Measurements from ENCODE around the gene STARD9.
"Not testable (repeated sequence)": the region's sequence is repeated elsewhere in the genome, so short reads cannot be mapped to it uniquely, and the experiment has no call there.

Gene STARD9

DNA sequence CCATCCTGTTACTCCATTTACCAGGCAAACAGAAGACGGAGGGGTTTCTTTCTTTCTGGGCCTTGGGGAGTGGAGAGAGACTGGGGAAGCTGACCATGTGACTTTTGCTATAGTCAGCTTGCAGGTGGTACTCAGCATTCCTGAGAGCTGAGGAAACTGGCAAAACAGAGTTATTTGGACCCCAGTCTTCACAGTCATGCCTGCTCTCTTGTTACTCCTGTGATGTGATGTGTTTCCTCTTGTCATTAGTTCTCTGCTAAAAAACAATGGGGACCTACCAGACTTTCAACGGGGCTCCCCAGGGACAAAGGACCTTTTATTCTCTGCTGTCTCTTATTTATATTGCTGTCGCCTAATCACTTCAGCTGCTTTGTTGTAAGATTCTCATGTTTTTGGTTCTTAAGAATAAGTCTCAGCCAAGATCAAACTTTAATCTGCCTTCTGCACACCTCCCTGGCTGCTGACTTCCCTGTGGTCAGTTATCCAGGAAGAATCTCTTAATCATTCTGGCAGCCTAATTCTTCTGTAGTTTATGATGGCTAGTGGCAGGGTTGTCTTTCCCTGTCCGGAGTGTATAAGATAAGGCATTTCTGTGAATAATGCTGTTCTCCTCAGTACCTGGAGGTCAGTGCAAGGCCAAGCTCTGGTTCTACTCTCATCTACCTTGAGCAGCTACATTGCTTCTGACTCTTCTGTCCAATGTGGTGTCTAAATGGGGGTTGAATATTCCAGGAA, 8.8 kb downstream of the STARD9 start:
- FAIRE-seq (no peak), DNase-seq (ENCODE audit: insufficient read length, low spot score) (no peak)

DNA sequence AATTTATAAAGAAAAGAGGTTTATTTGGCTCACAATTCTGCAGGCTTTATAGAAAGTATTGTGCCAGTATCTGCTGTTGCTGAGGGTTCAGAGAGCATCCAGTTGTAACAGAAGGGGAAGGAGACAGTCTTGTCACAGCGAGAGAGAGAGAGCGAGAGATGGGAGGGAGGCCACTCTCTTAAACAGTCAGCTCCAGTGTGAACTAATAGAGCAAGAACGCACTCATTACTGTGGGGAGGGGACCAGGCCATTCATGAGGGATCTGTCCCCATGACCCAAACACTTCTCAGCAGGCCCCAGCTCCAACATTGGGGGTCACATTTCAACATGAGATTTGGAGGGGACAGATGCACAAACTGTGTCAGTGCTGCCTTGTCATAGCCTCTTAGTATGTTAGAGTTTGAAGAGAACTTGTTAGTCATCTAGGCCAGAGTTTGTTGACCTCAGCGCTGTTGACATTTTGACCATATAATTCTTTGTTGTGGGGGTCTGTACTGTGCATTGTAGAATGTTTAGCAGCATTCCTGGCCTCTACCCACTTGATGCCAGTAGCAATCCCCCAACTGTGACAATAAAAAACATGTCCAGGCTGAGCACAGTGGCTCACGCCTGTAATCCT, 15.3 kb downstream of the STARD9 start:
- no peak for FAIRE-seq

DNA sequence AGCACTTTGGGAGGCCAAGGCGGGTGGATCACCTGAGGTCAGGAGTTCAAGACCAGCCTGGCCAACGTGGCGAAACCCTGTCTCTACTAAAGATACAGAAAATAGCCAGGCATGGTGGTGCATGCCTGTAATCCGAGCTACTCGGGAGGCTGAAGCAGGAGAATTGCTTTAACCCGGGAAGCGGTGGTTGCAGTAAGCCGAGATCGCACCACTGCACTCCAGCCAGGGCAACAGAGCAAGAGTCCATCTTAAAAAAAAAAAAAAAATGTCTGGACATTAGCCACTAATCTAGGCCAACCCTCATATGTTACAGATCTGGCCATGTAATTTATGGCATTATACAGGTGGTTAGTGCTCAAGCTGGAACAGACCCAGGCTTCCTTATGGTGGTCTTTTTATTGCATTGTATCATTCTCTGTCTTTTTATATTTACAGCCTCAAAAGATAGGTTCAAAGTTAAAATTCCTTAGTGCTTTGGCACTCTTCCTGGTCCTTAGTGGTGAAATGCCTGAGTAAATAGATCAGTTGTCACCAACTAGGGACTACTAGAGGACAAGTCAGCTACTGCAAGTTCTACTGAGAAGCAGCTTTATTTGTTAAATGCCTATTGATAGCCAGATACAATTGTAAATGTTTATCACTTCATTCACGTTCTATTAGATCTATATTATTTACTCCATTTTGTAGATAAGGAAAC, 16.0 kb downstream of the STARD9 start:
- FAIRE-seq (no peak), DNase-seq (ENCODE audit: insufficient read length, low spot score) (no peak)

More for the DNA sequence above, 15.3 kb downstream of the STARD9 start:
- no peak for DNase-seq (ENCODE audit: insufficient read length, low spot score)

DNA sequence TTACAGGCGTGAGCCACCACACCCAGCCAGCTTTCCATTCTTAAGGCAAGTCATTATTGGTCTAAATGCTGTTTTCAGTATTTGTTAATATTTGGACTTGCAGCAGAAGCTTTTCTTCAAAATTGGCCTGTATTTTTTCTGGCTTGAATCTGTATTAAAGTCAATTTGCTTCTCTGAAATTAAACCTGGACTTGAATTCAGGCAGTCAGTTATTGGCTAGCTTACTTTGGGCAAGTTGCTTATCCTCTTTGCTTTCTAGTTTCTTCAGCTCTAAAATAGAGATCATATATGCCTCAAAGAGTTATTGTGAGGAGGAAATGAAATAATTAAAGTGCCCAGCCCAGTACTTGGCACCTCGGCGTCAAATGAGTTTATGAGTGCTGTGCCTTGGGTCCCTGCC, 17.3 kb downstream of the STARD9 start:
- FAIRE-seq (no peak), DNase-seq (ENCODE audit: insufficient read length, low spot score) (no peak)

DNA sequence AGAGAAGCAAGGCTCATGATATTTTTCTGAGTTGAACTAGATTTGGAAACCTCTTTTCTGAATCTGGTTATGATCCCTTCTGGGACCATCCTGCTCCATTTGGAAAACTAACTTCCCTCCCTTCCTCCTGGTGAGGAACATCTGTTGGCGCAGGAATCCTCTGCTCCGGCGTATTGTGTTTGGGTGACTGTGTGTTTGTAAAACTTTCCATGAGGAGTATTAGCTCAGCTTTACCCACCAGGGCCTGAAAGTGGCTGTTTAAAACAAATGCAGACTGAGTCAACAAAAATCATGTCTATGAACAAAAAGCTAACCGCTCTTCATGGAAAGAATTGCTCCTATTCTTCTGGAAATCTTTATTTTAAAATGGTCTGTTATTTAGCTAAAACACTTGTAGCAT, 17.7 kb downstream of the STARD9 start:
- FAIRE-seq, result no peak
- no peak for DNase-seq (ENCODE audit: insufficient read length, low spot score)

DNA sequence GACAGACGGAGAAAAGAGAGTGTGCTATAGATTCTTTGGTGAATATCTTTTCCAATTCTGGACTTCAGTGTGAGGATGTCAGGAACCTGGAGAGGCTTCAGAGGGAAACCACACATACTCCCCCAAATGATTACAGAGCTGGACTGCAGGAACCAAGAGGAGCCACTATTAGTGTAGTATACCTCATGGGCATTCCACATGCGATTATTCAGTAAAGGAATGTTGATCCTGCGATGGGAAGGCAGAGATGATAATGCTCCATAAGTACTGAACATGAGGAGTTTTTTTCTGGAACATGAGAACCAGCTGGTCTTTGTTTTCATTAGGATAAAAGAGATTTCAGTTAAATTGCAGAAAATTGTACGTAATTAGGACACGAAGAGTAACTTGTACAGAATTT, 18.7 kb downstream of the STARD9 start:
- no peak for DNase-seq (ENCODE audit: insufficient read length, low spot score)
- FAIRE-seq, result no peak

DNA sequence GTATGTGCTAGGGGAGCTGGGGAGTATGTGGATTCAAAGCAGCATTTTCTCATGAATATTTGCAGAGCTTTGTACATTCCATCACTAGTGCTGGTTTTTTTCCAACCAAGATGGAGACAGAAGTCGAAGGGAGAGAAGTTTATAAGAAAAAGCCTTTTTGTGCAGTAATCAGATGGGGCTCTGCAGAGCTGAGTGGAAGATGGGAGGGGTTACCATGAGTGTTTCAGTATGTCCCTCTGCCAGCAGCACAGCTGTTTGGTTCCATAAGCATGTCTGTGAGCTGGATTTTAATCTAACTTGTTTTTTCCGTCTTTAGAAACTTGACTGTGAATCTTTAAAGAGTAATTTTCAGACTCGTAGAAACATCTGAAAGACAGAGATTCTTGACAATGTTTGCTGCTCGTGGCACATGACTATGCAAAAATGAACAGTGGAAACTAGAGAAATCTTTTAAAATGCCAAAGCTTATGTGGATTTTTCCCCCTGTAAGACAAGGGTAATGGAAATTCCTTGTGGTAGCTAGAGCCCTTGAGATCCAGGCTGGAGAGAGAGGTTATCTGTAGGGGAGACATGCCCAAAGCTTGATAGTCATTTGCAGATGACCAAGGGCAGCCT, 20.3 kb downstream of the STARD9 start:
- FAIRE-seq (no peak), DNase-seq (ENCODE audit: insufficient read length, low spot score) (no peak)

DNA sequence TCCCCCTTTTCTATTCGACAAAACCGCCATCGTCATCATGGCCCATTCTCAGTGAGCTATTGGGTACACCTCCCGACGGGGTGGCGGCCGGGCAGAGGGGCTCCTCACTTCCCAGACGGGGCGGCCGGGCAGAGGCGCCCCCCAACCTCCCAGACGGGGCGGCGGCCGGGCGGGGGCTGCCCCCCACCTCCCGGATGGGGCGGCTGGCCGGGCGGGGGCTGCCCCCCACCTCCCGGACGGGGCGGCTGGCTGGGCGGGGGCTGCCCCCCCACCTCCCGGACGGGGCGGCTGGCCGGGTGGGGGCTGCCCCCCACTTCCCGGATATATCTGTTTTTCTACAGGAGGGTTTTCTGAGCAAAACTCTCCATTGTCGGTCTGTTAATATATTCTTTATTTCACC, 25.9 kb downstream of the STARD9 start:
- FAIRE-seq; DNase-seq (ENCODE audit: insufficient read length, low spot score): not testable (repeated sequence)

DNA sequence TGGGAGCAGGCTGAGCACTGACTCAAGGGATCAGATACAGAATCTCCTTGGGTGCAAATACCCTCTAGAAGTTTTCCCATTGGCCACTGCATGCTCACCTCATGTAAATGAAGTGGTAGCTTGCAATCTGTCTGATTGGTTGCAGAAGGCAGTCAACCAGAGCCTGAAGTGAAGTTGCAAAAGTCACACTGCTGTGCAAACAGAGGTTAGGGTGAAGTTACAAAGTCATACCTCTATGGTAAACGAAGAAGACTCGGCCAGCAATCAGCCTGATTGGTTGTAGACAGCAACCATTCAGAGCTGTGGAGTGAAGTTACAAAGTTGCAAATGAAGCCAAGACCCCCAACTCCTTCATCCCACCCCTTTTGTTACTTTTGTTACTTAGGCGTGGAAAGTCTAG, 27.1 kb downstream of the STARD9 start:
- no peak for FAIRE-seq
- DNase-seq (ENCODE audit: insufficient read length, low spot score), result no peak

DNA sequence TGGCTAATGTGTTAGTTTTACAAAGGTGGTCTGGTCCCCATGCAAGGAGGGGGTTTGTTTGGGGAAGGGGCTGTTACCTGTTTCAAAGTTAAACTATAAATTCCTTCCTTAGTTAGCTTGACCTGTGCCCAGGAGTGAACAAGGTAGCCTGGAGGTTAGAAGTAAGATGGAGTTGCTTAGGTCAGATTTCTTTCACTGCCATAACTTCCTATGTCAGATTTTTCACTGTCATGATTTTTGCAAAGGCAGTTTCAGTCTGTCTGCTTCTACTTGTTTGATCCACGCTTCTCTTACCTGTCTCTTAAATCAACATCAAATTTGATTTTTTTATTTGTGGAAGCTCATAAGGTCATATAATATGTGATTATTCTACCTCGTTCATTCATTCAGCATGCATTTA, 28.6 kb downstream of the STARD9 start:
- FAIRE-seq (peak; percentile 52), DNase-seq (ENCODE audit: insufficient read length, low spot score) (no peak)

DNA sequence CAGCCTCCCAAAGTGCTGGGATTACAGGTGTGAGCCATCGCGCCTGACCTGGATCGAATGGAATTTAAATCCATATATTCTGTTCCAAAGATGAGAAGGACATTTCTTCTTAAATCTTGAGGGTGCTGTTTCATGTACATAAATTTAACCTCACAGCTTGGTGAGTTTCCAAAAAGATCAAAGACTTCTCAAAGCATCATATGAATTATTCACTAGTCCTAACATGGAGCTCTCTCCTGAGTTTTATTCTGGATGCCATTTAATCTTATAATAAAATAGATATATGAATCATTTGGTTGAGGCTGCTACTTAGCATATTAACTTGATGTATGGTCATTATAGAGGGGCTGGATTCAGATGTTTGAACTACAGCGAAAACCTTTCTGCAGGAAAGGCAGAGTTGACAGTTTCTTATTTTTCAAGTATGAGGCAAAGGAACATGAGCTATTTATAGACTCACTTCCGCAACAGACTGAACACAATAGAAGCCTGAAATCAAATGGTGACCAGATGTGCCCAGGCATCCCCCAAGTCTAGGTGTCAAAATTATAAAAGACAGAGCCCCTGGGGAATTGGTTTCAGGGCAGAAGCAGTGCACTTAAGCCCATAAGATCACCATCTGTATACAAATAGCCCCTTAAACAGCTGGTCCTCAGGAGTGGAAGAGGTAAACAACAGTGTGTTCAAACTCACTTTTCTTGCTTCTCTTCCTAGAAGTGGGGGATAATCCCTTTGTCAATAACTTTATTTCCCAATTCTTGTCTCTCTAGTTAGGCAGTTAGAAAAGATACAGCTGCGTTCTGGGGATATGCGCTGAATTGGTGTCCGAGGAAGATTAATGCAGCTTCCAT, 29.7 kb downstream of the STARD9 start:
- FAIRE-seq, result peak; percentile 85
- no peak for DNase-seq (ENCODE audit: insufficient read length, low spot score)

DNA sequence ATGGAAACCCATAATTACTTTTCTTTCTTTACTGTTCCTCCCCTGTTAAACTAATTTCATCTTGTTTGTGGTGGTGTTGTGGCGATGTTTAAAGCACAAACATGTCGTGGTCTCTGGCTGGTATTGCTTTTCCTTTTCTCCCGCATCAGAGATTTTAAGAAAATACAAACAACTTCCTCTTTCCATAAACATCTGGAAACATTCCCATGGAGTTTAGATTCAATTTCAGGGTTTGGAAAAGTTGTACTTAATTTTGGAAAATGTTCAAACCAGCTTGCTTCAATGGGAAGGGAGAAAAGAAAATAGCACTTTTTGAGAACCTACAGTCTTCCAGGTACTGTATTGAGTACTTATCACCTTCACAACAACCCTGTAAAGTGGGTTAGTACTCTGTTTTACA, 30.4 kb downstream of the STARD9 start:
- DNase-seq (ENCODE audit: insufficient read length, low spot score), result no peak
- FAIRE-seq, result peak; percentile 57

DNA sequence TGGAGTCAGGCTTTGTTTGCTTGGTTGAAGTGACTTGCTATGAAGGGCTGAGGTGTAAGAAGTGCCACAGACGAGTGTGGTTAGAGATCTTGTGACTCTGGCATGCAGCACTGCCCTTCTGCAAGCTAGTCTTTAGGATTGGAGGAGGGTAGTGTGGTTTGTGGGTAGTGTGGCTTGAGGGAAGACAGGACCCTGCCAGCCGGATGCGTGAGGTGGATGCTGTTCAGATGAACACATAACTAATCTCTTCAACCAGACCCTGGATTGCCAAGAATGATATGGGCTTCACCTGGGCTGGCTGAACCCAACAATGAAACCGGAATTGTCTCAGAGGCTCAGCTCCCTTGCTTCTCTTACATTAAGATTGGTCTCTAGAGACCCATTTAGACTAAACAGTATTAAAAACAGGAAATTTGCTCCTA, 32.7 kb downstream of the STARD9 start:
- FAIRE-seq (peak; percentile 95), DNase-seq (ENCODE audit: insufficient read length, low spot score) (no peak)

DNA sequence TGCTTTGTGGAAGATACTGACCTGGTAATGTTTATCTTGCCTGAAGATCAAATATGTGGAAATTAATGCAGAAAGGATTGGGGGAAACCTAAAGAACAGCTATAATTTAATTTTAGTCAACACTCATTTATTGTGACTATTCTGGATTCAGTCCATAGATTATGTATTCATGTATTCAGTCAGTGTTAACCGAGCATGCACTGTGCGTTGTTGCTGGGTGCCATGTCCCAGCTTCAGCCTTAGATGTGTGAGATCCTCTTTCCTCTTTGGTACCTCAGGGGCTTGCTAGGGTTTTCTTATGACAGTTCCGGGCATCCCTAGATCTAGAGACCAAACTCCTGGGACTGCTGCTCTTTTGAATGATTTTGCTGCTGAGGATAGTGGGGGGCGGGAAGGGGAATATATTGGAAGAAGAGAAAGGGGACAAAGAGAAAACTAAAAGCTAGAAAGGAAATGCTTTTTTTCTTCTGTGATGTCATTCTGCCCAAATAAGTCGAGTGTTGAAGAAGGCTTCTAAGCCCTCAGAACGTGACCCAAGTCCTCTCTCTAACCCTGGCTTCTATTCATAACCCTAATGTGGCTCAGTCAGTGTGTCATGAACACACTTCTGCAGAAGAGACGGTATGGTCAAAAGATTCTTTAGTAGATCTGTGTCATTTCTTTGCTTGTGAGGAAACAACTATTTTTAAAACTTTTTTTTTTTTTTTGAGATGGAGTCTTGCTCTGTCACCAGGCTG, 33.5 kb downstream of the STARD9 start:
- no peak for FAIRE-seq

DNA sequence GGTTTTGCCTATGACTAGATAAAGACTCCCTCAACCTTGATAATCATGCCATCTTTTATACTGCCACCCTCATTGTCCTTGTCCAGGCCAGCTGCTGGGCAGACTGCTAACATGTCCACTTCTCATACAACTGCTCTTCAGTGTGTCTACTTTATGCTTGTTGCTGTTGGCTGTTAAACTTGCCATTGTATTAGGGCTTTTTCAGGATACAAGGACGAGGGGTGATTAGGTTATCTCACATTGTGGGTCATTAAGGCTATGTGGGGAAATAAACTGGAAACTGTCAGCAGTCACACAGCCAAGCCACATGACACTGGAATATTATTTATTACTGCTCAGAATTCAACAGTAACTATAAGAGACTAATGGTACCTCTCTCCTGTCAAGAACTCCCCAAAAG, 36.1 kb downstream of the STARD9 start:
- no peak for FAIRE-seq

More for the DNA sequence above, 33.5 kb downstream of the STARD9 start:
- DNase-seq (ENCODE audit: insufficient read length, low spot score), result no peak

DNA sequence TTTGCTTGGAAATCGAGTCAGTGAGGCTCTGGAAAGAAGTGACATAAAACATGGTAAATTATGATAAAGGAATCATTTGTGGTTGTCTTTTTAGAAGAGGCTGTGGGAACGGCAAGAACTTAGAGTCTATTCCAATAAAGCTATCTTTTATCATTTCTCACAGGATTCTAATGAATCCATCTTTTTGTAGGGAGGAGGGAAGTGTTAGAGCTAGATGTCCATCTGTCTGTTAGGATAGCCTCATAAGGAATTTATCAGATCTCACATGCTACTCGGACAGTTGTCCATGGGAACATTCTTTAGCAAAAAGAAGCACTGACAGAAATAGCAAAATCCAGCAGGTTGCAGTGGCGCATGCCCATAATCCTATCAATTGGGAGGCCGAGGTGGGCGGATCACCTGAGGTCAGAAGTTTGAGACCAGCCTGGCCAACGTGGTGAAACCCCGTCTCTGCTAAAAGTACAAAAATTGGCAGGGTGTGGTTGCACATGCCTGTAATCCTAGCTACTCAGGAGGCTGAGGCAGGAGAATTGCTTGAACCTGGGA, 37.0 kb downstream of the STARD9 start:
- no peak for DNase-seq (ENCODE audit: insufficient read length, low spot score)

More for the DNA sequence above, 36.1 kb downstream of the STARD9 start:
- DNase-seq (ENCODE audit: insufficient read length, low spot score), result no peak

DNA sequence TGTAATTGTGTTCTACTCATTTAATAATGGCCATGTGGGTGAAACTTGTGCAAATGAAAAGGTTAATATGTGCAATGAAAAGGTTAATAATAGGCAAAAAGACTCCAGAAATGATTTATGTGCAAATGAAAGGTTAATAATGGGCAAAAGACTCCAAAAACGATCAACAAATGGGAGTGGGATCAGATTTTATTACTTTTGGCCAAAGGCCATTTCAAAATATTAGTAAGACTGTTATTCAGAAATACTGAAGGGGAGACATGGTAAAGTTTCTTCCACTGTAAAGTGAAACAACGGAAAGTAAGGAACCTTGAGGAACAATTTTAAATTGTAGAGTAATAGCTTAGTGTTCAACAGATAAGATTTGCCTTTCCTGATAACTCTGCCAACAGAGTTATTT, 40.7 kb downstream of the STARD9 start:
- DNase-seq (ENCODE audit: insufficient read length, low spot score) (no peak), FAIRE-seq (no peak)

More for the DNA sequence above, 37.0 kb downstream of the STARD9 start:
- no peak for FAIRE-seq

DNA sequence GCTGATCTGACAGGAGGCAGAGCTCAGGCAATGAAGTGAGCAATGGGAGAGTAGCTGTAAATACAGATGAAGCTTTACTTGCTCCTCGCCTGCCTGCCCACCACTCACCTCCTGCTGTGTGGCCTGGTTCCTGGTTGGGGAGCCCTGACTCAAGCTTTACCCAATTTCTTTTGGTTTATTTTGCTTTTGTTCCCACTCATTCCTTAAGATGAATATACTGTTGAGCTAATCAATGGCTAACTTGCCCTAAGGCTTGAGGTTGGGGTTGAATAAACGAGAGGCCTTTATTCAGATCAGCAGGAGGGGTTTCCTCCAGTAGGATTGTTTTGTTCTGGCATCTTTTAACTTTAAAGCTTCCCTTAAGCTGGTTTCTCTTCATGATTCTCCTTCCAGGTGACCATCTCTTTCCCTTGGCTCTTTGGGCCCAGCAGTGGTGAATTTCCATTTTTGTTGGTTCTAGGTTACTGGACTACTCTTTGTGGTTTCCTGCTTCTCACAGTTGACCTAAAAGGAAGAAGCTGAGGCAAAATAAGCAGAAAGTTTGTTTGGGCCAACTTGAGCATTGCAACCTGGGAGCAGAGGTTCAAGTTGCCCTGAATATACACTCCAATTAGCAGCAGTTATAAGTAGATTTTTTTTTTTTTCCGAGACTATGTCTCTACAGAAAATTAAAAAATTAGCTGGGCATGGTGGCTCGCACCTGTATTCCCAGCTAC, 44.4 kb downstream of the STARD9 start:
- DNase-seq (ENCODE audit: insufficient read length, low spot score), result no peak
- peak; percentile 82 for FAIRE-seq

DNA sequence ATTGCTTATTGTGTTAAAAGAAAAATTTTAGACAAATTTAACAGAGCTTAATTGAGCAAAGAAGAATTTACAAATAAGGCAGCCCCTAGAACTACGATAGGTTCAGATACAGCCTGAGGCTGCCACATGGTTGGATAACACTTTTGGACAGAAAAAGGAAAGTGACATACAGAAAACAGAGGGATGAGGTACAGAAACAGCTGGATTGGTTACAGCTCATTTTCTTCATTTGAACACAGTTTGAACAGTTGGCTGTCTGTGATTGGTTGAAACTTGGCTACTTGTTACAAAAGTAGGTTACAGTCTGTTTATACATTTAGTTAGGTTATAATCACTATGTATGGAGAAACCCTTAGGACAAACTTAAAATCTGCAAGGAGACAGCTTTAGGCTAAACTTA, 46.0 kb downstream of the STARD9 start:
- peak; percentile 72 for FAIRE-seq
- no peak for DNase-seq (ENCODE audit: insufficient read length, low spot score)

Measured in GM19239 (cell line).